ENCODE measurements around the gene YIPF7. TPM values are rescaled to one million over a fixed set of nuclear protein-coding genes. Genes with fewer than 3 reads are reported as not detected.

The YIPF7 gene
- total RNA-seq, 1 donor from 2014 or later: not detected

DNA sequence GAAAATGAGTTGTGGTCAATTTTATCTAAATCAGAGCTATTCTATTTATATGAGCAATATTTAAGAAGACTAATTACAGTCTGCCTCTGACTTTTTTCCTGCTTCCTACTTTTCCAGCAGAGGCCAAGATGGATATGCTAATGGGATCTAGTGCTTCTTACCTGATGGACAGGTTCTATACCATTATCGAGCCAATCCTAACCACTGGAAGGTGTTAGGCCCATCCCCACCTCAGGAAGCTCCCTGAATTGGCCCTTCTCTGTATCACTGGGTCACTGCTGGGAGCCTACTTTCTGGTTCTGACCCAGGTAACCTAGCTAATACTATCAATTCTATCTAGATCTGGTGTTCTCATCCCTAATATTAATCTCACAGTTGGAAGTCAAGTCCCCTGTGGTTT, 577 bp upstream of the YIPF7 start:
- Mint-ChIP-seq H3K27me3 (ENCODE audit: low read depth) (peaks cover 17% of the 10 kb centered on the region), H3K9me3 (ENCODE audit: low read depth) (no peaks in the 10 kb centered on the region), H3K4me3 (ENCODE audit: unreplicated experiment) (no peak overlapping the region), H3K36me3 (ENCODE audit: low read depth) (no peaks in the 10 kb centered on the region), H3K4me1 (ENCODE audit: low read depth) (no peaks in the 10 kb centered on the region), H3K27ac (ENCODE audit: unreplicated experiment) (no peak overlapping the region)
- no peak for TF ChIP-seq CTCF (IDR thresholded peaks at IDR 0.05)
- DNase-seq (ENCODE audit: low spot score): no peak

DNA sequence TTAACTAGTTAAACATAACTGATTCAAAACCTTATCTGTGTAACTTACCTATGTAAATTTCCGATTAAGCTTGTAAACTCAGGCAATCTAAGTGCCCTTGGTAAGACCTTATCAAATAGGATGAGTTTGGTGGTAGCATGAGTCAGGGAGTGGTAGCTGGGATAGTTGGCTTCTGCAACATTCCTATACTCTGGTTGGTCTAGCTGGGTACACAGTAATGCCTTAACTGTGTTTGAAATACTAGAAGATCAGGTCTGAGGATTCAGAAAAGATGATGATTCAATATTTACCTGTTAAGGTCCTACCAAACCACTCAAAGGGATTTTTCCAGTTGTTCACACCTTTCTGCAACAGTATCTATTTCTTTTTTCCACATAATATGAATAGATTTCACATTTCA, 5.3 kb downstream of the YIPF7 start:
- peaks cover 3% of the 10 kb centered on the region for H3K9me3 Mint-ChIP-seq (ENCODE audit: low read depth)
- no peak for DNase-seq (ENCODE audit: low spot score)
- H3K36me3 Mint-ChIP-seq (ENCODE audit: low read depth): no peaks in the 10 kb centered on the region
- H3K4me1 Mint-ChIP-seq (ENCODE audit: low read depth): no peaks in the 10 kb centered on the region
- no peak overlapping the region for H3K27ac Mint-ChIP-seq (ENCODE audit: unreplicated experiment)
- peaks cover 10% of the 10 kb centered on the region for H3K27me3 Mint-ChIP-seq (ENCODE audit: low read depth)
- no peak overlapping the region for H3K4me3 Mint-ChIP-seq (ENCODE audit: unreplicated experiment)
- no peak for TF ChIP-seq CTCF (IDR thresholded peaks at IDR 0.05)

- peaks cover 15% of the 10 kb centered on the region for H3K27me3 Mint-ChIP-seq (ENCODE audit: low read depth)
- H3K4me1 Mint-ChIP-seq (ENCODE audit: low read depth): no peaks in the 10 kb centered on the region
- H3K9me3 Mint-ChIP-seq (ENCODE audit: low read depth): peaks cover 2% of the 10 kb centered on the region
- no peak overlapping the region for H3K27ac Mint-ChIP-seq (ENCODE audit: unreplicated experiment)
- DNase-seq (ENCODE audit: low spot score): no peak
- no peak overlapping the region for H3K4me3 Mint-ChIP-seq (ENCODE audit: unreplicated experiment)
- no peaks in the 10 kb centered on the region for H3K36me3 Mint-ChIP-seq (ENCODE audit: low read depth)
- TF ChIP-seq CTCF (IDR thresholded peaks at IDR 0.05): no peak
Measured at GRCh38 chr4:44638091-44638490, 13.3 kb downstream of the YIPF7 start.

DNA sequence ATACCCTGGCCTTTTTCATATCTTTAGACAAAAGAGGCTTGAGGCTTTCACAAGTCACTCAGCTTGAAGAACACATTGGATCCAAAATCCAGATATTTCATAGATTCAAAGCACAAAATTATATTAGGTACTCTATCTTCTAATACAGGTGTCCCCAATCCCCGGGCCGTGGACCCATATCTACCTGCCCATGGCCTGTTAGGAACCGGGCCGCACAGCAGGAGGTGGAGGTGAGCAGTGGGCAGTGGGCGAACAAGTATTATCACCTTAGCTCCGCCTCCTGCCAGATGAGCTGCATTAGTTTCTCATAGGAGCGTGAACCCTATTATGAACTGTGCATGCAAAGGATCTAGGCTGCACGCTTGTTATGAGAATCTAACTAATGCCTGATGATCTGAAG, 18.7 kb downstream of the YIPF7 start:
- no peak overlapping the region for H3K27ac Mint-ChIP-seq (ENCODE audit: unreplicated experiment)
- TF ChIP-seq CTCF (IDR thresholded peaks at IDR 0.05): no peak
- H3K4me1 Mint-ChIP-seq (ENCODE audit: low read depth): no peaks in the 10 kb centered on the region
- no peak overlapping the region for H3K4me3 Mint-ChIP-seq (ENCODE audit: unreplicated experiment)
- H3K36me3 Mint-ChIP-seq (ENCODE audit: low read depth): no peaks in the 10 kb centered on the region
- H3K27me3 Mint-ChIP-seq (ENCODE audit: low read depth): peaks cover 30% of the 10 kb centered on the region
- peak; percentile 70 for DNase-seq (ENCODE audit: low spot score)
- H3K9me3 Mint-ChIP-seq (ENCODE audit: low read depth): no peaks in the 10 kb centered on the region

GRCh38 chr4:44632089-44632488, 19.3 kb downstream of the YIPF7 start:
- DNase-seq (ENCODE audit: low spot score): no peak
- no peak overlapping the region for H3K4me3 Mint-ChIP-seq (ENCODE audit: unreplicated experiment)
- H3K4me1 Mint-ChIP-seq (ENCODE audit: low read depth): no peaks in the 10 kb centered on the region
- H3K36me3 Mint-ChIP-seq (ENCODE audit: low read depth): no peaks in the 10 kb centered on the region
- TF ChIP-seq CTCF (IDR thresholded peaks at IDR 0.05): peak; percentile 72
- H3K9me3 Mint-ChIP-seq (ENCODE audit: low read depth): no peaks in the 10 kb centered on the region
- H3K27ac Mint-ChIP-seq (ENCODE audit: unreplicated experiment): no peak overlapping the region
- peaks cover 29% of the 10 kb centered on the region for H3K27me3 Mint-ChIP-seq (ENCODE audit: low read depth)
